ENCODE measurements around the gene GABRD.

The GABRD gene

GRCh38 chr1:2047749-2048729 lies 28.9 kb downstream of the GABRD start:
- DNase-seq (ENCODE audit: low read depth), result no peak
- no peak for TF ChIP-seq CTCF (conservative IDR thresholded peaks at IDR 0.05; ENCODE audit: control insufficient read depth, insufficient read depth, low read depth, low read length)
- no peak overlapping the region for H3K4me3 ChIP-seq (ENCODE audit: control insufficient read depth, low read depth, low read length)

GRCh38 chr1:2049225-2049717 lies 30.1 kb downstream of the GABRD start:
- H3K4me3 ChIP-seq (ENCODE audit: control insufficient read depth, low read depth, low read length), result no peak overlapping the region
- TF ChIP-seq CTCF (conservative IDR thresholded peaks at IDR 0.05; ENCODE audit: control insufficient read depth, insufficient read depth, low read depth, low read length), result no peak
- no peak for DNase-seq (ENCODE audit: low read depth)

- no peak within 1 kb of the TSS for H3K4me3 ChIP-seq (ENCODE audit: control insufficient read depth, low read depth, low read length)
- TF ChIP-seq CTCF (conservative IDR thresholded peaks at IDR 0.05; ENCODE audit: control insufficient read depth, insufficient read depth, low read depth, low read length), result no peak
- no peak for DNase-seq (ENCODE audit: low read depth)
Observed at GRCh38 chr1:2049718-2050431, 30.7 kb downstream of the GABRD start, which contains the start of gene PRKCZ. Gene PRKCZ, plus strand, starts transcription at chr1:2050411. Its CDS starts 220 bp downstream, at chr1:2050631.

- no peak for DNase-seq (ENCODE audit: low read depth)
- no peak overlapping the region for H3K4me3 ChIP-seq (ENCODE audit: control insufficient read depth, low read depth, low read length)
- no peak for TF ChIP-seq CTCF (conservative IDR thresholded peaks at IDR 0.05; ENCODE audit: control insufficient read depth, insufficient read depth, low read depth, low read length)
Observed at GRCh38 chr1:2050461-2050792, 31.3 kb downstream of the GABRD start.

GRCh38 chr1:2050793-2051682 lies 31.9 kb downstream of the GABRD start:
- no peak overlapping the region for H3K4me3 ChIP-seq (ENCODE audit: control insufficient read depth, low read depth, low read length)
- DNase-seq (ENCODE audit: low read depth), result no peak
- no peak for TF ChIP-seq CTCF (conservative IDR thresholded peaks at IDR 0.05; ENCODE audit: control insufficient read depth, insufficient read depth, low read depth, low read length)
